MCF 10A (cell line): ENCODE results near the gene SIAH1. TPM values are rescaled to one million over a fixed set of nuclear protein-coding genes. Genes with fewer than 3 reads are reported as not detected.
"Not testable (repeated sequence)": the region's sequence is repeated elsewhere in the genome, so short reads cannot be mapped to it uniquely, and the experiment has no call there.

ENCODE experiments used
- BruUV-seq: library from RNA; stranded (reverse); fragments of 400-500 nt; replicated peaks from 2 replicates; lab custom pipeline; 2021; lab: Mats Ljungman, UMichigan
- CTCF ChIA-PET: fragments of 300-600 bp; sonication (Branson Sonifier 250); formaldehyde crosslinking; extraction: SDS; loops from one replicate; lab custom pipeline; 2021; ENCODE audit warnings: antibody characterized with exemption, inconsistent platforms; lab: Yijun Ruan, JAX
- POLR2A ChIA-PET: fragments of 300-600, 350-650 bp; sonication (Branson Sonifier 250); formaldehyde crosslinking; extraction: SDS; loops from one replicate; lab custom pipeline; 2020; ENCODE audit warnings: antibody characterized with exemption, inconsistent platforms; lab: Yijun Ruan, JAX
- DNase-seq: peaks from one replicate; pipeline ENCODE4 v3.0.0-alpha.2; 2018; ENCODE audit not compliant: unreplicated experiment
- H3K27ac Mint-ChIP-seq: one replicate; pipeline ENCODE4 v1.8.0; 2022; ENCODE audit warnings: mild to moderate bottlenecking, low read depth, mixed read lengths; ENCODE audit not compliant: unreplicated experiment
- H3K27me3 Mint-ChIP-seq: one replicate; pipeline ENCODE4 v1.8.0; 2022; ENCODE audit warnings: mixed read lengths; ENCODE audit not compliant: insufficient read depth, unreplicated experiment
- H3K36me3 Mint-ChIP-seq: one replicate; pipeline ENCODE4 v1.8.0; 2022; ENCODE audit warnings: mild to moderate bottlenecking, moderate library complexity, mixed read lengths; ENCODE audit not compliant: insufficient read depth, unreplicated experiment
- H3K4me1 Mint-ChIP-seq: one replicate; pipeline ENCODE4 v1.8.0; 2022; ENCODE audit warnings: mixed read lengths; ENCODE audit not compliant: insufficient read depth, unreplicated experiment
- H3K4me3 Mint-ChIP-seq: one replicate; pipeline ENCODE4 v1.8.0; 2022; ENCODE audit warnings: mild to moderate bottlenecking, moderate library complexity, mixed read lengths; ENCODE audit not compliant: unreplicated experiment
- H3K9me3 Mint-ChIP-seq: one replicate; pipeline ENCODE4 v1.8.0; 2022; ENCODE audit warnings: mixed read lengths; ENCODE audit not compliant: unreplicated experiment
- CTCF ChIP-seq: fragments of 200-600 bp; IDR thresholded peaks from one replicate; pipeline ENCODE4 v1.8.0; 2022; ENCODE audit warnings: antibody characterized with exemption, mild to moderate bottlenecking; ENCODE audit not compliant: unreplicated experiment
- intact Hi-C: fragments of 100-400 bp; cut with micrococcal nuclease; formaldehyde crosslinking; loops from 2 replicates; pipeline ENCODE4 v1.14.1; 2022
- total RNA-seq: library from RNA; stranded (reverse); gene quantifications from 2 replicates; pipeline ENCODE4 v1.2.3, GENCODE V29; 2022

The SIAH1 gene
- total RNA-seq, 1 experiment from 2014 or later, result 22.4 TPM

- no peaks in the 10 kb centered on the region for H3K36me3 Mint-ChIP-seq
- intact Hi-C loops, result loop anchor here (10.0 kb wide), 1 partner anchor 63 kb away; no protein-coding TSS in a partner anchor
- H3K4me1 Mint-ChIP-seq, result peaks cover 38% of the 10 kb centered on the region
- POLR2A ChIA-PET, result interaction anchor here (0.5 to 5.8 kb wide), 4 partner anchors 10 to 144 kb away, joined by 4 to 157 read pairs (median 13); no protein-coding TSS in a partner anchor
- BruUV-seq, result no TSS peak
- no peaks in the 10 kb centered on the region for H3K9me3 Mint-ChIP-seq
- H3K27me3 Mint-ChIP-seq, result no peaks in the 10 kb centered on the region
- no peak for DNase-seq
- H3K4me3 Mint-ChIP-seq, result no peak overlapping the region
- CTCF ChIA-PET, result no interaction called here
- TF ChIP-seq CTCF, result no peak
- H3K27ac Mint-ChIP-seq, result peak overlapping the region; percentile 94
Observed at GRCh38 chr16:48382131-48382530, 3.1 kb downstream of the SIAH1 start.

- no peaks in the 10 kb centered on the region for H3K27me3 Mint-ChIP-seq
- peak overlapping the region; percentile 11 for H3K27ac Mint-ChIP-seq
- intact Hi-C loops, result loop anchor here (10.0 kb wide), 1 partner anchor 64 kb away; no protein-coding TSS in a partner anchor
- peaks cover 45% of the 10 kb centered on the region for H3K4me1 Mint-ChIP-seq
- H3K4me3 Mint-ChIP-seq, result no peak overlapping the region
- POLR2A ChIA-PET, result interaction anchor here (1.1 to 3.5 kb wide), 4 partner anchors 12 to 29 kb away, joined by 3 to 12 read pairs (median 10); no protein-coding TSS in a partner anchor
- CTCF ChIA-PET, result interaction anchor here (0.6 to 2.1 kb wide), 3 partner anchors 11 to 145 kb away, joined by 5 to 6 read pairs (median 6); no protein-coding TSS in a partner anchor
- BruUV-seq, result no TSS peak
- TF ChIP-seq CTCF, result no peak
- H3K9me3 Mint-ChIP-seq, result no peaks in the 10 kb centered on the region
- peak; percentile 24 for DNase-seq
- no peaks in the 10 kb centered on the region for H3K36me3 Mint-ChIP-seq
Observed at GRCh38 chr16:48381201-48381600, 4.0 kb downstream of the SIAH1 start.

- peaks cover 45% of the 10 kb centered on the region for H3K4me1 Mint-ChIP-seq
- TF ChIP-seq CTCF, result no peak
Observed at GRCh38 chr16:48378836-48379235, 6.4 kb downstream of the SIAH1 start.

DNA sequence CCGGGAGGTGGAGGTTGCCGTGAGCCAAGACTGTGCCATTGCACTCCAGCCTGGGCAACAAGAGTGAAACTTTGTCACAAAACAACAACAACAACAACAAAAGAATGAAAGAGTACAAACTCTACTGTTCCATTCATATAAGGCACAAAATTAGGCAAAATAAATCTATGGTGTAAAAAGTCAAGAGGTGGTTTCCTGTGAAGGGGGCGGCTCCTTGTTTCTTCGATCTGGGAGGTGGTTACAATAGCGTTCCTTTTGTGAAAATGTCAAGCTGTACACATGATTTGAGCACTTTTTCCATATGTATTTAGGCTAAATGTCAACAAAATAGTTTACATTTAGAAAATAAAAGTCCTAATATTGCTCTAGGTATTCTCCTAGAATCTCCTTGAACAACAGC, 6.9 kb downstream of the SIAH1 start:
- Mint-ChIP-seq H3K27ac (peak overlapping the region; percentile 49), H3K4me1 (peaks cover 42% of the 10 kb centered on the region), H3K4me3 (no peak overlapping the region), H3K9me3 (no peaks in the 10 kb centered on the region), H3K27me3 (no peaks in the 10 kb centered on the region), H3K36me3 (no peaks in the 10 kb centered on the region)
- DNase-seq, result no peak
- intact Hi-C loops, result no loop called here
- no peak for TF ChIP-seq CTCF
- ChIA-PET CTCF (interaction anchor here (0.6 to 1.2 kb wide), 6 partner anchors 13 to 1092 kb away, joined by 3 to 9 read pairs (median 3); no protein-coding TSS in a partner anchor), POLR2A (interaction anchor here (3.0 to 3.5 kb wide), 2 partner anchors 13 to 32 kb away, joined by 10 to 28 read pairs; no protein-coding TSS in a partner anchor)
- no TSS peak for BruUV-seq

More at GRCh38 chr16:48378836-48379235, 6.4 kb downstream of the SIAH1 start:
- intact Hi-C loops, result no loop called here
- DNase-seq, result no peak
- POLR2A ChIA-PET, result interaction anchor here (3.0 to 3.5 kb wide), 2 partner anchors 13 to 32 kb away, joined by 10 to 28 read pairs; no protein-coding TSS in a partner anchor
- CTCF ChIA-PET, result interaction anchor here (0.6 to 1.2 kb wide), 5 partner anchors 13 to 1092 kb away, joined by 3 to 9 read pairs (median 3); no protein-coding TSS in a partner anchor
- no TSS peak for BruUV-seq
- Mint-ChIP-seq H3K36me3 (no peaks in the 10 kb centered on the region), H3K27me3 (no peaks in the 10 kb centered on the region), H3K27ac (peak overlapping the region; percentile 49), H3K9me3 (no peaks in the 10 kb centered on the region), H3K4me3 (no peak overlapping the region)

- CTCF ChIA-PET, result interaction anchor here (0.5 to 1.7 kb wide), 4 partner anchors 28 to 149 kb away, joined by 3 to 7 read pairs (median 3); no protein-coding TSS in a partner anchor
- DNase-seq, H3K36me3 Mint-ChIP-seq, BruUV-seq, H3K9me3 Mint-ChIP-seq, intact Hi-C loops, H3K27me3 Mint-ChIP-seq, H3K4me3 Mint-ChIP-seq: not testable (repeated sequence)
- POLR2A ChIA-PET, result interaction anchor here (1.1 to 3.0 kb wide), 2 partner anchors 12 to 20 kb away, joined by 3 to 28 read pairs; no protein-coding TSS in a partner anchor
- Mint-ChIP-seq H3K27ac (peak overlapping the region; percentile 41), H3K4me1 (peaks cover 39% of the 10 kb centered on the region)
Observed at GRCh38 chr16:48377301-48377700, 7.9 kb downstream of the SIAH1 start.
